OCI-LY1 (cell line): Measurements from ENCODE around the gene SLC49A3.

Source experiments
- H2AFZ ChIP-seq: fragments of 200-600 bp; sonication (generic), shearing (Covaris generic); 2 replicates; pipeline ENCODE4 v1.6.0; 2014; ENCODE audit warnings: antibody characterized with exemption, mild to moderate bottlenecking, low read length
- H3F3A ChIP-seq: fragments of 200-600 bp; sonication (generic), shearing (Covaris generic); 2 replicates; pipeline ENCODE4 v1.6.0; 2014; ENCODE audit warnings: mild to moderate bottlenecking, antibody characterized with exemption, low read length, moderate library complexity; ENCODE audit not compliant: insufficient read depth
- H3K27ac ChIP-seq: fragments of 200-600 bp; sonication (generic); 2 replicates; pipeline ENCODE4 v1.5.1; 2014; ENCODE audit warnings: low read length, mixed run types, mild to moderate bottlenecking, low read depth; ENCODE audit not compliant: poor library complexity, severe bottlenecking
- H3K27me3 ChIP-seq: fragments of 200-600 bp; sonication (generic); 2 replicates; pipeline ENCODE4 v1.6.0; 2014; ENCODE audit warnings: antibody characterized with exemption, mild to moderate bottlenecking, low read length, moderate library complexity; ENCODE audit not compliant: insufficient read depth
- H3K36me3 ChIP-seq: fragments of 200-600 bp; sonication (generic); 2 replicates; pipeline ENCODE4 v1.6.1; 2014; ENCODE audit warnings: mild to moderate bottlenecking, antibody characterized with exemption, low read length, moderate library complexity, mixed read lengths; ENCODE audit not compliant: insufficient read depth
- H3K4me1 ChIP-seq: fragments of 200-600 bp; sonication (generic); 2 replicates; pipeline ENCODE4 v1.5.1; 2014; ENCODE audit warnings: mild to moderate bottlenecking, low read length, moderate library complexity; ENCODE audit not compliant: insufficient read depth, severe bottlenecking
- H3K4me2 ChIP-seq: fragments of 200-600 bp; sonication (generic), shearing (Covaris generic); 2 replicates; pipeline ENCODE4 v1.6.1; 2014; ENCODE audit warnings: low read length
- H3K4me3 ChIP-seq: fragments of 200-600 bp; sonication (generic); 2 replicates; pipeline ENCODE4 v1.5.1; 2014; ENCODE audit warnings: low read length, low read depth, mild to moderate bottlenecking, mixed read lengths; ENCODE audit not compliant: poor library complexity, severe bottlenecking
- H3K79me2 ChIP-seq: fragments of 200-600 bp; shearing (Covaris generic); 2 replicates; pipeline ENCODE4 v1.6.1; 2016; ENCODE audit warnings: mixed run types, low read length, mixed read lengths; ENCODE audit not compliant: insufficient read depth
- H3K9ac ChIP-seq: fragments of 200-600 bp; sonication (generic), shearing (Covaris generic); 2 replicates; pipeline ENCODE4 v1.6.1; 2014; ENCODE audit warnings: mild to moderate bottlenecking, low read length, mixed read lengths
- H3K9me2 ChIP-seq: fragments of 200-600 bp; sonication (generic), shearing (Covaris generic); 2 replicates; pipeline ENCODE4 v1.6.1; 2014; ENCODE audit warnings: low read depth, mild to moderate bottlenecking, low read length, mixed read lengths
- H3K9me3 ChIP-seq: fragments of 200-600 bp; shearing (Covaris generic); 2 replicates; pipeline ENCODE4 v1.6.1; 2014; ENCODE audit warnings: low read length, mixed read lengths
- H4K20me1 ChIP-seq: fragments of 200-600 bp; sonication (generic), shearing (Covaris generic); 2 replicates; pipeline ENCODE4 v1.6.0; 2016; ENCODE audit warnings: mild to moderate bottlenecking, low read length; ENCODE audit not compliant: insufficient read depth
- CTCF ChIP-seq: fragments of 200-600 bp; sonication (generic), shearing (Covaris generic); IDR thresholded peaks from 2 replicates; pipeline ENCODE4 v1.5.1; 2017; ENCODE audit warnings: mild to moderate bottlenecking, antibody characterized with exemption, low read length, moderate library complexity, mixed read lengths
- EZH2 ChIP-seq: fragments of 200-600 bp; sonication (generic), shearing (Covaris generic); IDR thresholded peaks from 2 replicates; pipeline ENCODE4 v1.8.0; 2017; ENCODE audit warnings: borderline replicate concordance, mixed run types, mild to moderate bottlenecking, antibody characterized with exemption, low read length, moderate library complexity, mixed read lengths

The SLC49A3 gene

GRCh38 chr4:649751-650310 is 39.1 kb downstream of the SLC49A3 start:
- Histone ChIP-seq H3K27me3 (no peaks in the 10 kb centered on the region), H3K9me3 (no peaks in the 10 kb centered on the region), H3K4me2 (no peak overlapping the region), H3K36me3 (no peaks in the 10 kb centered on the region), H3F3A (no peaks in the 10 kb centered on the region), H3K27ac (no peak overlapping the region), H3K79me2 (no peaks in the 10 kb centered on the region), H3K4me3 (no peak overlapping the region), H4K20me1 (no peaks in the 10 kb centered on the region), H2AFZ (no peak overlapping the region), H3K9ac (no peak overlapping the region), H3K9me2 (no peaks in the 10 kb centered on the region), H3K4me1 (no peaks in the 10 kb centered on the region)
- TF ChIP-seq CTCF, result no peak
- TF ChIP-seq EZH2, result no peak

- no peaks in the 10 kb centered on the region for H3K9me3 ChIP-seq
- no peak overlapping the region for H3K27ac ChIP-seq
- no peaks in the 10 kb centered on the region for H3K79me2 ChIP-seq
- TF ChIP-seq CTCF (no peak), EZH2 (no peak)
- no peaks in the 10 kb centered on the region for H3F3A ChIP-seq
- no peak overlapping the region for H3K9ac ChIP-seq
- no peak overlapping the region for H2AFZ ChIP-seq
- H4K20me1 ChIP-seq, result no peaks in the 10 kb centered on the region
- no peaks in the 10 kb centered on the region for H3K36me3 ChIP-seq
- H3K9me2 ChIP-seq, result no peaks in the 10 kb centered on the region
- H3K27me3 ChIP-seq, result no peaks in the 10 kb centered on the region
- H3K4me3 ChIP-seq, result no peak overlapping the region
- no peaks in the 10 kb centered on the region for H3K4me1 ChIP-seq
- no peak overlapping the region for H3K4me2 ChIP-seq
Measured at GRCh38 chr4:649293-649625, 39.7 kb downstream of the SLC49A3 start.

- no peaks in the 10 kb centered on the region for H3K4me1 ChIP-seq
- no peaks in the 10 kb centered on the region for H3K9me3 ChIP-seq
- no peak overlapping the region for H3K9ac ChIP-seq
Measured at GRCh38 chr4:648579-649292, 40.2 kb downstream of the SLC49A3 start.

More at GRCh38 chr4:648579-649292, 40.2 kb downstream of the SLC49A3 start:
- Histone ChIP-seq H3K79me2 (no peaks in the 10 kb centered on the region), H3K9me2 (no peaks in the 10 kb centered on the region), H4K20me1 (no peaks in the 10 kb centered on the region), H3K4me3 (no peak overlapping the region), H3K27me3 (no peaks in the 10 kb centered on the region), H3K27ac (no peak overlapping the region), H3K36me3 (no peaks in the 10 kb centered on the region), H3F3A (no peaks in the 10 kb centered on the region), H3K4me2 (no peak overlapping the region), H2AFZ (no peak overlapping the region)
- TF ChIP-seq EZH2 (no peak), CTCF (no peak)
